ENCODE measurements around the gene ELL.

- TF ChIP-seq, protein P1, sequence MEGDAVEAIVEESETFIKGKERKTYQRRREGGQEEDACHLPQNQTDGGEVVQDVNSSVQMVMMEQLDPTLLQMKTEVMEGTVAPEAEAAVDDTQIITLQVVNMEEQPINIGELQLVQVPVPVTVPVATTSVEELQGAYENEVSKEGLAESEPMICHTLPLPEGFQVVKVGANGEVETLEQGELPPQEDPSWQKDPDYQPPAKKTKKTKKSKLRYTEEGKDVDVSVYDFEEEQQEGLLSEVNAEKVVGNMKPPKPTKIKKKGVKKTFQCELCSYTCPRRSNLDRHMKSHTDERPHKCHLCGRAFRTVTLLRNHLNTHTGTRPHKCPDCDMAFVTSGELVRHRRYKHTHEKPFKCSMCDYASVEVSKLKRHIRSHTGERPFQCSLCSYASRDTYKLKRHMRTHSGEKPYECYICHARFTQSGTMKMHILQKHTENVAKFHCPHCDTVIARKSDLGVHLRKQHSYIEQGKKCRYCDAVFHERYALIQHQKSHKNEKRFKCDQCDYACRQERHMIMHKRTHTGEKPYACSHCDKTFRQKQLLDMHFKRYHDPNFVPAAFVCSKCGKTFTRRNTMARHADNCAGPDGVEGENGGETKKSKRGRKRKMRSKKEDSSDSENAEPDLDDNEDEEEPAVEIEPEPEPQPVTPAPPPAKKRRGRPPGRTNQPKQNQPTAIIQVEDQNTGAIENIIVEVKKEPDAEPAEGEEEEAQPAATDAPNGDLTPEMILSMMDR (IDR thresholded peaks at IDR 0.05; ENCODE audit: low read depth, low read length, poor library complexity, severe bottlenecking) = no peak
- no peak for TF ChIP-seq EZH2phosphoT487 (IDR thresholded peaks at IDR 0.05; ENCODE audit: borderline replicate concordance, low read length)
These were observed 98.4 kb downstream of the ELL start for GRCh38 chr19:18423258-18424020.
